Umbilical cord (tissue), 2 donors: Measurements from ENCODE around the gene CALCA. TPM values are rescaled to one million over a fixed set of nuclear protein-coding genes. Genes with fewer than 3 reads are reported as not detected.

Source experiments
- DNase-seq: peaks from one replicate; pipeline ENCODE4 v3.0.0-alpha.2; 2015; ENCODE audit warnings: low spot score
- total RNA-seq: library from RNA; depleted of rRNA; stranded (reverse); fragments of >200 nt; gene quantifications from one replicate; pipeline ENCODE4 v1.2.3, GENCODE V29; 2014; ENCODE audit warnings: low replicate concordance; ENCODE audit not compliant: insufficient read depth

CALCA gene
- total RNA-seq, 1 donor from 2014 or later: not detected

DNA sequence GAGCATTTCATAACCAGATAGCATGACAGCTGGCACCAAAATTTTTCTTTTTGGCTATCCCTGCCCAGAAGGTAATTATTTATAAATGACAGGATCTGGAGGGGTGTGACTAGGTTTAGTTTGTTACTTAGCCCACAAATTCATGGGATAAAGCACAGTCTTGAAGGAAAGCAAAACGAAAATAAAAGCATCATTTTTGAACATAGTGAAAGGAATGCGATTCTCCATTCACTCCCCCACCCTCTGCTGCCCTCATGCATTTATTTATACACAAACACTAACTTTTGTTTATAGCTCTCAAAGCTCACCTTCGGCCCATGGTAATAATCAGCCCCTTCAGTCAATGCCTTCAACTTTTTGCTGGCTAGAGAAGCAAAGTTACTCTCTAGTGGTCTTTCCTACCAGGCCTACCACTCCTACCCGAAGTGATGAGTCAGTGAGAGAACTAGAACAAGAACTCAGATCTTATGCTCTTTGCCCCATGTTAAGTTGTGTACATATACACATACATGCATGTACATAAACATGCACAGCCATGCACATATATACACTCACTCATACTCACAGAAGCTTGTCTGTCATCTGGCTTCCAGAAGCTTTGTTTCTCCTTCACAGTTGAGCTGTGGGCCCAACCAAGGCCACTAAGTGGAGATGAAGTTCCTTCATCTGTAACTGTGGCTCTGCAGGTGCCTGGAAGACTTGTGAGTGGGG is 22.6 kb downstream of the CALCA start:
- DNase-seq: no peak

DNA sequence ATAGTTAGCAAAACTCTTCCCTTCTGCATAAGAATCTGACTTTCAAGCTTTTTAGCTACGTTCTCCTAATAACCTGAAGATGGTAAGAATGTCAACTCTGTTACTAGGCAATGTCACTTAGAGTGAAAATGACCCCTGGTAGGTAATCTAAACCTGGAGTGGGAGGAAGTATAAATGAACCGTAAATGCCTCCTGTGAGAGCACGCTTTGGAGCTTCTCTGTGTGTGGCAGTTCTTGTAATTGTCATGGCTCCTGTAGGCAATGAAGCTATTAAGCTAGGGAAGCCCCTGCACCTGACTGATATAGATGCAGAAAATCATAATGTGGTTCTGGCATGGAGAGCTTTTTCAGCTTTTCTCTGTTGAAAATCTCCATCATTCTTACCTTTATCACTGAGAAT is 29.4 kb downstream of the CALCA start:
- DNase-seq: no peak

GRCh38 chr11:14938936-14939335 is 33.2 kb downstream of the CALCA start:
- DNase-seq: no peak

GRCh38 chr11:14934641-14935351 is 37.4 kb downstream of the CALCA start:
- no peak for DNase-seq

GRCh38 chr11:14932447-14932846 is 39.7 kb downstream of the CALCA start:
- no peak for DNase-seq

DNA sequence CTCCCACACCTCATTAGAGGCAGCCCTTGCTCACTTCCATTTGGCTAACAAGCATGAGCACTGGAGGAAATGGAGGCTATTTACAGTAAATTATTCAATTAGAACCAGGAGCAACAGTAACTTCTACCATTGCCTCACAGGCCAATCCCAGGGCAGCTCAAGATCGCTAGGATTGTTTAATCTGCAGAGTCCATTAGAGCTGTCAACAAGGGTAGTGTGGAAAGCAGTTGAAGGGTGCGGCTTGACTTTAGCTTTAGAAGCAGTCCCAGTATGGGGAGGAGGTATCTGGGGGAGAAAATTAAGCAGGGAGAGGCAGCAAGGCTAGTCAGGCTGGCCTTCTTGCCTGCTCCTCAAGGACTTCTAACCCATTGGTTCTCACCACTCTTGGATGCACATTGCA is 41.8 kb downstream of the CALCA start:
- DNase-seq: no peak

GRCh38 chr11:14927146-14927545 is 45.0 kb downstream of the CALCA start:
- DNase-seq: no peak

GRCh38 chr11:14924318-14924717 is 47.8 kb downstream of the CALCA start:
- no peak for DNase-seq

Other genes with a start within 250 kb of the CALCA start
- 19.0 TPM for gene CYP2R1, start 80.1 kb downstream of the CALCA start, total RNA-seq
- 11.3 TPM for gene CALCB, start 101.2 kb upstream of the CALCA start, total RNA-seq
- gene INSC, start 142.6 kb upstream of the CALCA start, total RNA-seq: 0.72 TPM